H9 (cell line): Measurements from ENCODE around the gene JARID2. TPM values are rescaled to one million over a fixed set of nuclear protein-coding genes. Genes with fewer than 3 reads are reported as not detected.

Experiments
- DNase-seq: peaks from one replicate; pipeline ENCODE4 v3.0.0-alpha.2; 2017
- H2AFZ ChIP-seq: one replicate; pipeline ENCODE4 v1.6.1; 2013; ENCODE audit warnings: mild to moderate bottlenecking, low read length, control low read depth, moderate library complexity
- H2AK5ac ChIP-seq: 2 replicates; pipeline ENCODE4 v1.6.1; 2013; ENCODE audit warnings: low read length, control low read depth, mixed read lengths; ENCODE audit not compliant: insufficient read length
- H2BK120ac ChIP-seq: one replicate; pipeline ENCODE4 v1.6.1; 2013; ENCODE audit warnings: low read depth, mild to moderate bottlenecking, low read length, control low read depth, inconsistent platforms; ENCODE audit not compliant: poor library complexity, severe bottlenecking
- H2BK12ac ChIP-seq: 2 replicates; pipeline ENCODE4 v1.6.1; 2013; ENCODE audit warnings: low read length, control low read depth, mixed read lengths, low read depth; ENCODE audit not compliant: insufficient read length
- H2BK15ac ChIP-seq: 2 replicates; pipeline ENCODE4 v1.6.1; 2013; ENCODE audit warnings: low read depth, low read length, control low read depth
- H2BK20ac ChIP-seq: one replicate; pipeline ENCODE4 v1.6.1; 2013; ENCODE audit warnings: low read depth, mild to moderate bottlenecking, low read length, control low read depth, inconsistent platforms; ENCODE audit not compliant: poor library complexity, severe bottlenecking
- H2BK5ac ChIP-seq: 2 replicates; pipeline ENCODE4 v1.6.1; 2013; ENCODE audit warnings: low read length, control low read depth, mixed read lengths; ENCODE audit not compliant: insufficient read length
- H3K14ac ChIP-seq: 2 replicates; pipeline ENCODE4 v1.6.1; 2013; ENCODE audit warnings: low read length, control low read depth; ENCODE audit not compliant: insufficient read depth
- H3K18ac ChIP-seq: 2 replicates; pipeline ENCODE4 v1.6.1; 2013; ENCODE audit warnings: low read depth, mild to moderate bottlenecking, mixed read lengths, low read length, control low read depth; ENCODE audit not compliant: insufficient read length
- H3K23ac ChIP-seq: 2 replicates; pipeline ENCODE4 v1.6.1; 2013; ENCODE audit warnings: low read length, control low read depth, mixed read lengths, low read depth; ENCODE audit not compliant: insufficient read length
- H3K23me2 ChIP-seq: 2 replicates; pipeline ENCODE4 v1.6.1; 2013; ENCODE audit warnings: low read depth, mild to moderate bottlenecking, mixed read lengths, low read length, control low read depth; ENCODE audit not compliant: insufficient read length, poor library complexity, severe bottlenecking
- H3K27ac ChIP-seq: 2 replicates; pipeline ENCODE4 v1.5.1; 2013; ENCODE audit warnings: low read length, control low read depth, mixed read lengths, low read depth; ENCODE audit not compliant: insufficient read length
- H3K27me3 ChIP-seq: 2 replicates; pipeline ENCODE4 v1.6.1; 2013; ENCODE audit warnings: low read length, control low read depth, inconsistent platforms; ENCODE audit not compliant: insufficient read depth
- H3K4ac ChIP-seq: 2 replicates; pipeline ENCODE4 v1.6.1; 2013; ENCODE audit warnings: low read depth, mild to moderate bottlenecking, control low read depth, inconsistent platforms, low read length, moderate library complexity
- H3K4me1 ChIP-seq: 2 replicates; pipeline ENCODE4 v1.6.1; 2013; ENCODE audit warnings: low read length, control low read depth, inconsistent platforms; ENCODE audit not compliant: insufficient read depth
- H3K4me2 ChIP-seq: 2 replicates; pipeline ENCODE4 v1.6.1; 2013; ENCODE audit warnings: low read length, control low read depth, mixed read lengths; ENCODE audit not compliant: insufficient read length, insufficient read depth
- H3K56ac ChIP-seq: 2 replicates; pipeline ENCODE4 v1.6.1; 2013; ENCODE audit warnings: low read depth, mild to moderate bottlenecking, mixed read lengths, low read length, control low read depth; ENCODE audit not compliant: insufficient read length
- H3K79me1 ChIP-seq: 2 replicates; pipeline ENCODE4 v1.6.1; 2013; ENCODE audit warnings: low read depth, mild to moderate bottlenecking, moderate library complexity, low read length, control low read depth, inconsistent platforms; ENCODE audit not compliant: insufficient read depth, poor library complexity, severe bottlenecking
- H3K79me2 ChIP-seq: 2 replicates; pipeline ENCODE4 v1.6.1; 2013; ENCODE audit warnings: low read length, control low read depth, inconsistent platforms; ENCODE audit not compliant: insufficient read depth
- H3K9ac ChIP-seq: 2 replicates; pipeline ENCODE4 v1.6.1; 2013; ENCODE audit warnings: low read length, control low read depth, mixed read lengths; ENCODE audit not compliant: insufficient read length; ENCODE audit errors: extremely low read depth
- H3K9me3 ChIP-seq: one replicate; pipeline ENCODE4 v1.6.1; 2013; ENCODE audit warnings: low read depth, low read length, inconsistent platforms; ENCODE audit not compliant: control insufficient read depth
- H3T11ph ChIP-seq: one replicate; pipeline ENCODE4 v1.6.1; 2013; ENCODE audit warnings: mild to moderate bottlenecking, low read length, control low read depth, inconsistent platforms
- H4K20me1 ChIP-seq: one replicate; pipeline ENCODE4 v1.6.1; 2013; ENCODE audit not compliant: control insufficient read depth, insufficient read length, insufficient read depth
- H4K5ac ChIP-seq: 2 replicates; pipeline ENCODE4 v1.6.1; 2013; ENCODE audit warnings: low read depth, mild to moderate bottlenecking, mixed read lengths, low read length, control low read depth; ENCODE audit not compliant: insufficient read length
- H4K8ac ChIP-seq: replicated peaks from 2 replicates; pipeline ENCODE4 v1.6.1; 2013; ENCODE audit warnings: low read length, control low read depth, mixed read lengths, low read depth; ENCODE audit not compliant: insufficient read length
- H4K91ac ChIP-seq: 2 replicates; pipeline ENCODE4 v1.6.1; 2013; ENCODE audit warnings: low read depth, mild to moderate bottlenecking, moderate library complexity, mixed read lengths, low read length, control low read depth; ENCODE audit not compliant: insufficient read length
- H3K27ac Mint-ChIP-seq, 3 experiments: 2 replicates in 2 of 3; 3 replicates in 1 of 3; pipeline ENCODE4 v1.8.0; 2020 to 2021; ENCODE audit warnings: mixed read lengths in 3 of 3, mild to moderate bottlenecking in 1 of 3, moderate library complexity in 1 of 3
- H3K27me3 Mint-ChIP-seq: 2 replicates; pipeline ENCODE4 v1.8.0; 2021; ENCODE audit warnings: low read depth, mild to moderate bottlenecking, moderate library complexity, mixed read lengths
- H3K36me3 Mint-ChIP-seq, 3 experiments: 2 replicates in 2 of 3; 3 replicates in 1 of 3; pipeline ENCODE4 v1.8.0; 2020 to 2021; ENCODE audit warnings: low read depth in 3 of 3, mixed read lengths in 3 of 3; ENCODE audit not compliant: insufficient read depth in 1 of 3
- H3K4me1 Mint-ChIP-seq, 2 experiments: 2 replicates each; pipeline ENCODE4 v1.8.0; 2020; ENCODE audit warnings: mixed read lengths in 2 of 2
- H3K4me3 Mint-ChIP-seq, 2 experiments: 2 replicates in 1 of 2; 3 replicates in 1 of 2; pipeline ENCODE4 v1.8.0; 2020 to 2021; ENCODE audit warnings: mild to moderate bottlenecking in 2 of 2, mixed read lengths in 2 of 2, moderate library complexity in 1 of 2
- H3K9me3 Mint-ChIP-seq, 2 experiments: 2 replicates in 1 of 2; 3 replicates in 1 of 2; pipeline ENCODE4 v1.8.0; 2020; ENCODE audit warnings: mild to moderate bottlenecking in 2 of 2, mixed read lengths in 2 of 2, moderate library complexity in 1 of 2
- WGBS: extraction: QIAGEN DNeasy Blood & Tissue Kit; methylation state at CpG from one replicate; pipeline ENCODE4 v1.1.7; 2013; ENCODE audit warnings: missing lambda C conversion rate, low lambda C conversion rate, mixed read lengths; ENCODE audit not compliant: insufficient read length; ENCODE audit errors: extremely low coverage; 5-methylcytosine and 5-hydroxymethylcytosine counted together
- total RNA-seq: library from RNA; stranded (reverse); gene quantifications from 2 replicates; pipeline ENCODE4 v1.2.1, GENCODE V29; 2021
- TF ChIP-seq, protein P1 (sequence below): fragments of 200-600 bp; sonication (generic); conservative IDR thresholded peaks from 3 replicates; pipeline ENCODE4 v1.8.0; 2021; ENCODE audit warnings: antibody characterized with exemption, mild to moderate bottlenecking

The JARID2 gene
- total RNA-seq, 1 experiment from 2014 or later = 174 TPM

DNA sequence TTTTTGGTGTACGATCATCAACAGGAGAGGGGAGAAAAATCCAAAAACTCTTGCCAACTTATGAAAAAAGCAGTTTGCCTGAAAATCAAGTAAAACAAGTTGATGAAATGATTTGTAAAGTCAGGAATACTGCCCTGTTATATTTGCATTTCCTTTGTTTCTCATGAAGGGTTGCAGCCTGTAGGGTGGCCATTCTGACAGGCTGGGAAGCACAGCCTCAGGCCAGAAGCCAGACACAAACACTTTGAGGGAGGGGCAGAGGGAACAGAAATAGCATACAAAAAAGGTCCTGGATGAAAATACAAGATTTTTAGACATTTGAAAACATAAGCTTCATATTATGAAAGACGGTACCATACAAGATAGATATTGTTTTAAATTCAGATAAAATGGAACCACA, 307.2 kb downstream of the JARID2 start:
- H3K27ac Mint-ChIP-seq = peak overlapping the region in 1 of 3 experiments; percentile 16; a peak in 1 of 7 replicates

More for the DNA sequence above, 307.2 kb downstream of the JARID2 start:
- peaks cover 0 to 10% (median 2%) of the 10 kb centered on the region in 3 experiments; a peak in 2 of 7 replicates for H3K36me3 Mint-ChIP-seq
- no peak overlapping the region for H2BK120ac ChIP-seq
- no peak overlapping the region for H2AK5ac ChIP-seq
- H3K23me2 ChIP-seq = no peaks in the 10 kb centered on the region
- H3K56ac ChIP-seq = no peak overlapping the region
- no peak overlapping the region for H3K4me3 Mint-ChIP-seq
- no peak overlapping the region for H3K9ac ChIP-seq
- H3K4me1 ChIP-seq = peaks cover 14% of the 10 kb centered on the region
- H3T11ph ChIP-seq = no peak overlapping the region
- H2BK20ac ChIP-seq = no peak overlapping the region
- no peak overlapping the region for H4K91ac ChIP-seq
- H3K4me2 ChIP-seq = no peak overlapping the region
- H4K8ac ChIP-seq = no peak overlapping the region
- no peak overlapping the region for H3K18ac ChIP-seq
- no peak for DNase-seq
- H2BK15ac ChIP-seq = no peak overlapping the region
- no peak overlapping the region for H2AFZ ChIP-seq
- H3K79me2 ChIP-seq = no peaks in the 10 kb centered on the region
- no peaks in the 10 kb centered on the region; the same call in 1 of the 2 replicates for H3K27me3 Mint-ChIP-seq
- TF ChIP-seq, protein P1, sequence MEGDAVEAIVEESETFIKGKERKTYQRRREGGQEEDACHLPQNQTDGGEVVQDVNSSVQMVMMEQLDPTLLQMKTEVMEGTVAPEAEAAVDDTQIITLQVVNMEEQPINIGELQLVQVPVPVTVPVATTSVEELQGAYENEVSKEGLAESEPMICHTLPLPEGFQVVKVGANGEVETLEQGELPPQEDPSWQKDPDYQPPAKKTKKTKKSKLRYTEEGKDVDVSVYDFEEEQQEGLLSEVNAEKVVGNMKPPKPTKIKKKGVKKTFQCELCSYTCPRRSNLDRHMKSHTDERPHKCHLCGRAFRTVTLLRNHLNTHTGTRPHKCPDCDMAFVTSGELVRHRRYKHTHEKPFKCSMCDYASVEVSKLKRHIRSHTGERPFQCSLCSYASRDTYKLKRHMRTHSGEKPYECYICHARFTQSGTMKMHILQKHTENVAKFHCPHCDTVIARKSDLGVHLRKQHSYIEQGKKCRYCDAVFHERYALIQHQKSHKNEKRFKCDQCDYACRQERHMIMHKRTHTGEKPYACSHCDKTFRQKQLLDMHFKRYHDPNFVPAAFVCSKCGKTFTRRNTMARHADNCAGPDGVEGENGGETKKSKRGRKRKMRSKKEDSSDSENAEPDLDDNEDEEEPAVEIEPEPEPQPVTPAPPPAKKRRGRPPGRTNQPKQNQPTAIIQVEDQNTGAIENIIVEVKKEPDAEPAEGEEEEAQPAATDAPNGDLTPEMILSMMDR = no peak
- H3K27ac ChIP-seq = no peak overlapping the region
- H3K4me1 Mint-ChIP-seq = peaks cover 50 to 56% of the 10 kb centered on the region in 2 experiments
- no peaks in the 10 kb centered on the region for H4K20me1 ChIP-seq
- no peak overlapping the region for H3K23ac ChIP-seq
- no peak overlapping the region for H3K4ac ChIP-seq
- H3K27me3 ChIP-seq = no peaks in the 10 kb centered on the region; the same call in 1 of the 2 replicates
- H2BK5ac ChIP-seq = no peak overlapping the region
- no peak overlapping the region for H4K5ac ChIP-seq
- no peak overlapping the region for H3K14ac ChIP-seq
- H2BK12ac ChIP-seq = no peak overlapping the region
- no CpG with 5 or more reads among the region's 2 CpGs for WGBS
- no peaks in the 10 kb centered on the region for H3K9me3 Mint-ChIP-seq
- H3K79me1 ChIP-seq = no peaks in the 10 kb centered on the region
- H3K9me3 ChIP-seq = no peaks in the 10 kb centered on the region
